HG03575 (cell line): ENCODE measurements around the gene NFIC.
"Not testable (repeated sequence)": the region's sequence is repeated elsewhere in the genome, so short reads cannot be mapped to it uniquely, and the experiment has no call there.

Source experiments
- ATAC-seq: cut with Tn5 transposase; IDR thresholded peaks from one replicate; pipeline ENCODE4 v1.9.1; 2021; ENCODE audit not compliant: unreplicated experiment, insufficient number of reproducible peaks, low FRiP score; ENCODE audit errors: extremely low read depth

Gene NFIC

DNA sequence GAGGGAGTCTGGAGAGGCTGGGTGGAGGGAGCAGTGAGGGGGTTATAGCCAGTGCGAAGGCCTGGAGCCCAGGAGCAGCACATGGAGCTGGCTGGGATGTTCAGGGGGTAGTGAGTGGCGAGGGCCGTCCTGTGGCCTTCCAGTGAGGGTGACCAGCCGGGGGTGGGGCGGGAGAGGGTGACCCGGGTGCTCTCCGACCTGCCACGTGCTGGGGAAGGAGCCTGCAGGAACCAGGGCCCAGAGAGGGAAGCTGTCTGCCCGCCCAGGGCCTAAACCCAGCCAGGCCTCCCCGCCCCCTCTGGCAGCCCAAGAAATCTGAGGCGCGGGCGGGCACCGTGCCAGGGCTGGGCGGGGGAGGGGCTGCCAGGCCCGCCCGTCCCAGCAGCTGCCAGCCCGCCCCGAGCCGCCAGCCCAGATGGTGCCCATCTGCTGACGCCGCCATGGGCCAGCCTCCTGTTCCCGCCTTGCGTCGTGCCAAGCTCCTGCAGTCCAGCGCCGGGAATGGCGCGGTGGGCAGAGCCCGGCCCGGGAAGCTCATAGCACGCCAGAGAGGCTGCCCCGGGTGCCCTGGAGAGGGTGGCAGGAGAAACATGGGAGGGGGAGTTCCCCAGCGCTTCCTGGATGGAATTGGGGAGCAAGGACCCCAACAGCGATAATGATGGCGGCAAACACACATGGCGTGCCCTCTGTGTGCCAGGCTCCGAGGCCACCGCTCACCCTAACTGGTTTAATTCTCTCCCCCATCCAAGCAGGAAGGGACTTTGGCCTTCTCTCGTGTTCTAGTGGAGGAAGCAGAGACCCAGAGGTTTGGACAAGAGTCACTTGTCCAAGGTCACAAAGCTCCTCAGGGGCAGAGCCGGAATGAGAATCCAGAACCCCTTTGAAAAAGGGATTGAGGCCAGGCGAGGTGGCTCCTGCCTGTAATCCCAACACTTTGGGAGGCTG, 21.5 kb downstream of the NFIC start:
- no peak for ATAC-seq

DNA sequence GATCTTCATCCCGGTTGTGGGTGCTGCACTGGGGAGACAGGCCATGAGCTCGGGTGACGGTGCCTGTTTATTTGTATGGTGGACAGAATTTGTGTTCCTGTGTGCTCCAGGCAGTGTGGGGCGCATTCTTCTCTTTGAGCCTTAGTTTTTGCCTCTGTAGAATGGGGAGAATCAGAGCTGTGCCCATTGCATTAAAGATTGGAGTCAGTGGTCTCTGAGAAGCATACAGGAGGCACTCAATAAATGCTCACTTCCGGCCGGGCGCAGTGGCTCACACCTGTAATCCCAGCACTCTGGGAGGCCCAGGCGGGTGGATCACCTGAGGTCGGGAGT, 23.0 kb downstream of the NFIC start:
- no peak for ATAC-seq

DNA sequence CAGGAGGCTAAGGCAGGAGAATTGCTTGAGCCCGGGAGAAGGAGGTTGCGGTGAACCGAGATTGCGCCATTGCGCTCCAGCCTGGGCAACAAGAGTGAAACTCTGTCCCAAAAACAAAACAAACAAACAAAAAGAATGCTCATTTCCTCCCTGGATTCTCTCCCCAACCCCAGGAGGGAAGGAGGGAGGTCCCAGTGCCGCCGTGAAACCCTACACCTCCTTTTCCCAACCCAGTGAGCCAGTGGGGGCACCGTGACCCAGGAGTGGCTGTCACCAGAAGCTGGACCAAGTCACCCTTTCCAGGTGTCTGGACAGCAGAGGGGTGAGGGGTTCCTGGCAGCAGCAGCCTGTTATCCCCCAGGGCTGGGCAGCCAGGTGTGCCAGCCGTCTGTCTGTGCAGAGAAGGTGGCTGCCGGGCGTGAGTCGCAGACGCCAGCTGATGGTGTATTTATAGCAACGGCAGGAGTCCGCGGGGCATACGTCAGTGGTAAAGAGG, 23.5 kb downstream of the NFIC start:
- ATAC-seq, result no peak

DNA sequence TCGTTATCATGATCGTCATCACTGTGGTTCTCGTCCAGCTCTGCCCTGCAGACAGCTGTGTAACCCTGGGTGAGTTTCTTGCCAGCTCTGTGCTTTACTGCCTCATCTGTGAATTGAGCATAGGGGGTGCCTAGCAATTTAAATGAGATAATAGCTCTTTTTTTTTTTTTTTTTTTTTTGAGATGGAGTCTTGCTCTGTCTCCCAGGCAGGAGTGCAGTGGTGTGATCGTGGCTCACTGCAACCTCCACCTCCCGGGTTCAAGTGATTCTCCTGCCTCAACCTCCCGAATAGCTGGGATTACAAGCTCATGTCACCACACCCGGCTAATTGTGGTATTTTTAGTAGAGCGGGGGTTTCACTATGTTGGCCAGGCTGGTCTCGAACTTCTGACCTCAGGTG, 25.5 kb downstream of the NFIC start:
- ATAC-seq, result not testable (repeated sequence)

DNA sequence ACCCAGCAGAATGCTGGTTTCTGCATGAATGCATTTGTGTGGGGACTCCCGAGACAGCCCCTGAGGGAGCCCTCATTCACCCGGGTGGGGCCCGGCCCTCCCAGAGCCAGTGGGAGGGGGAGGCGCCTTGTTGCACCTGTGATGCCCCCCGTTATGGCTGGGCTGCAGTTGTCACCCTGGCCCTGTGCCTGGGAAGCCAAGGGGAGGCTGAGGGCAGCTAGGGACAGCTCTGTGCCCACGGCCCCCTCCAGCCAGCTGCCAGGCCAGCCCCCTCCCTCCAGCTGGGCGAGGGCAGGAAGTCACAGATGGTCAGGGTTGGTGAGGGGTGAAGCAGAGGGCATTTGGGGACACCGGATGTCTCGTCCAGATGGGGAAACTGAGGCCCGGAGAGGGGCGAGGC, 26.1 kb downstream of the NFIC start:
- no peak for ATAC-seq

DNA sequence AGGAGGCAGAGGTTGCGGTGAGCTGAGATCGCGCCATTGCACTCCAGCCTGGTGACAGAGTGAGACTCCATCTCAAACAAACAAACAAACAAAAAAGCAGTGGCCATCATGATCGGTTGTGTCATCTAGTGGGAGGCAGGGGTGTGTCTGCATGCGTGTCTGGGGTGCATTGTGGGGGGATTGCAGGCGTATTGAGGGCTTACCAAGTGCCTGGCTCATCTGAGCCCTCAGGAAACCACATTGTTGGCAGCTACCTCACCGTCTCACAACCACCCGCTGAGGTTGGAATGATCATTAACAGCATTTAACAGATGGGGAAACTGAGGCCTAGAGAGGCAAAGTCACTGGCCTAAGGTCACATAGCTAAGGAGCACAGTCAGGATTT, 30.5 kb downstream of the NFIC start:
- no peak for ATAC-seq

DNA sequence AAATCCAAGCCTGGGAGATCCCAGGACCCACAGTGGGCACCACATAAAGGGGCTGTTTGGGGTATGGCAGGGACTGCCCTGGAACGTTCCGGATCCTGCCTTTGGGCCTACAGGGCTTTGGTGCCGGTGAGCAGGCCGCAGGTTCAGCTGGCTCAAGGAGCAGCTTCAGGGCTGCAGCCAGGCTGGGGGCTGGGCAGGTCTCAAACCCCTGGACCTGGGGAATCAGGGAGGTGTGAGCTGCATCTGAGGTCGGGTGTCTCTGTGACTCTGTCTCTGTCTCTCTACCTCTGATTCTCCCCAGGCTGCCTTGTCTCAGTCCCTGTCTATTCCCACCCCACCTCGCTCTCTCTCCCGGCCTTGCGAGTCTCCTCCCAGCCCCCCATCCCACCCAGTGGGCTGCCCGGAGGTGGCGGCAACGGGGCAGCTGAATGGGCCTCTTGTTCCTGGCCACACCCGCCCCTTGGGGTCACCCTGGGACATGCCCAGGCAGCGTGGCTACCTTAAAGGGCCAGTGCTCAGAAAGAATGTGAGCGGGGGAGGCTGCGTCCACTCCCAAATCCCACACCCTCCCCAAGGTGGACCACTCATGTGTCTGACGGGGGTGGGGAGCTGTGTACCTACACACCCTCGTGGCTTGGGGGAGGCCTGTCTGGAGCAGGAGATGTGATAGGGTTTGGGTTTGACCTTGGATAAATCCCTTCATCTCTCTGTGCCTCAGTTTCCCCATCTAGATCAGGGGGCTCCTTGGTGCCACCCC, 31.1 kb downstream of the NFIC start:
- no peak for ATAC-seq

DNA sequence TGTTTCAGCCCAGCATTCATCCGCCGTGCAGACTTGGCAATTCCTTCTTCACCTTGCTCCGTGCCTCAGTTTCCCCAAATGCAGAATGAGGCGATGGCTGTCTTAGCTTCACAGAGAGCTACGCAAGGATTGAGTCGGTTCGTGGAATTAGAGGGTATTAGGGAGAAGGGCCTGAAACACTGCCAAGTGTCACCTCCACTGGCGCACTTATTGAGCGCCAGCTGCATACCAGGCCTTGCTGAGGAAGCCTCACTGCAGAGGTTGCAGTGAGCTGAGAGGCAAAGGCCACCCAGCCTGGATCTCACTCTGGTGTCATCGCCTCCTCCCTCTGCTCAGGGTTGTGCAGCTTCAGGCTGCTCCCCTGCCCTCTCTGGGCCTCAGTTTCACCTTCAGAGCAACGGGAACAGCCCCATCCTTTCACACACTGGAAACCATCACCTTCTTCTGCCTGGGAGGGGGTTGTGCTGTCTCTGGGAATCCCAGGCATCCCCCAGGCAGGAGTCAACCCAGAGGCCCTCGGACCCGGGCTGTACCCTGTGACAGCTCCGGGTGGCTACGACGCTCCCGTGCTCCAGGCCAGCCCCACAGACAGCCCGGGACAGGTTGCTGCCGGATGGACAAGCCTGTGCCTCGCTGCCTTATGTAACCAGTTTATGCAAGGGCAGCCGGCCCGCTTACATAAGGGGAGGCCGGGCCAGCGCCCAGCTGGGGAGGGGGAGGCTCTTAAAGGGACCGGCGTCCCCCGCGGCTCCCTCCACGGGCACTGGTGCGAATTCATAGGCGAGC, 31.9 kb downstream of the NFIC start:
- ATAC-seq, result no peak

DNA sequence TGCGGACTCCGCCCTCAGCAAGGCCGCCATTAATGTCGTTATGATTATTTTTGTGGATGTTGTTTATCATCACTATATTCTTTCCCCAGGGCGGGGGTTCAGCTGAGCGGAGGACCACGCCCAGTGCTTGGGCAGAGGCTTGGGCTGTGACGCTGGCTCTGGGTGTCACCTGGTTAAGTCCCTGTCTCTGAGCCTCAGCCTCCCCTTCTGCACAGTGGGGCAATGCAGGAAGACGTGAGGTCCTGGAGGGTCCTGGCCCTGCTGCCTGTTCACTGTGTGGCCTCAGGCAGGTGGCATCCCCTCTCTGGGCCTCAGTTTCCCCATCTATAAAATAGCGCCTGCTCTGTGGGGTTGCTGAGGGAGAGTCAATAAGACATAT, 32.5 kb downstream of the NFIC start:
- ATAC-seq, result no peak

DNA sequence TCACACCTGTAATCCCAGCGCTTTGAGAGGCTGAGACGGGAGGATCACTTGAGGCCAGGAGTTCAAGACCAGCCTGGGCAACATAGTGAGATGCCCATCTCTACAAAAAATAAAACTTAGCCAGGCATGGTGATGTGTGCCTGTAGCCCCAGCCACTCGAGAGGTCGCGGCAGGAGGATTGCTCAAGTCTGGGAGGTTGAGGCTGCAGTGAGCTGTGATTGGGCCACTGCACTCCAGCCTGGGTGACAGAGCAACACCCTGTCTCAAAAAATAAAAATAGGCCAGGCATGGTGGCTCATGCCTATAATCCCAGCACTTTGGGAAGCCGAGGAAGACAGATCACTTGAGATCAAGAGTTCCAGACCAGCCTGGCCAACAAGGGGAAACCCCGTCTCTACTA, 32.9 kb downstream of the NFIC start:
- not testable (repeated sequence) for ATAC-seq

DNA sequence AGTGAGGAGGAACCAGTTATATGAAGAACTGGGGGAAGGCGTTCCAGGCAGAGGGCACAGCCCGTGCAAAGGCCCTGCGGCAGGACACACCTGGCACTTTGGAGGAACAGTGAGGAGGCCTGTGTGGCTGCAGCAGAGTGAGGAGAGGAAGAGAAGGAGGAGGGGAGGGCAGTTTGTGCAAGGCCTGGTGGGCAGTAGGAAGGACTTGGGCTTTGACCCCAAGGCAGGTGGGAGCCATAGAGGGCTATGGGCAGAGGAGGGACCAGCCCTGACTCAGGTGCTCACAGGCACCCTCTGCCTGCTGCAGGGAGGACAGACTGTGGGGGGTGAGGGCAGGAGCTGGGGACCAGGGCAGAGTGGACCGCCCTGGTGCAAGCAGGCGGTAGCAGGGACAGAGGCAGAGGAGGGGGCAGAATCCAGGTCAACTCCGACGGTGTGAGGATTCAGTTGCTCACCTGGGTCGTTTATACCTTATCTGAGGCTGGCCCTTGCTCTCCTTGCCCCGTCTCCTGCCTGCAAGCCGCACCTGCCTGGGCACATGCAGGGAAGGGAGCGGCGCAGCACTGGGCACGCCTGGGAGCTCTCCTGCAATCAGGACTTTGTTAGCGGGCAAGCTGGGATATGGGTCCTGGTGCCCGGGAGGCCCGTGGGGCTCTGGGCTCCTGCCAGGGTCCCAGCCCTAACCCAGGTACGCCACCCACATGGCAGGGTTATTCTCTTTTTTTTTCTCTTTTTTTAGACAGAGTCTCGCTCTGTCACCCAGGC, 34.8 kb downstream of the NFIC start:
- ATAC-seq, result no peak

DNA sequence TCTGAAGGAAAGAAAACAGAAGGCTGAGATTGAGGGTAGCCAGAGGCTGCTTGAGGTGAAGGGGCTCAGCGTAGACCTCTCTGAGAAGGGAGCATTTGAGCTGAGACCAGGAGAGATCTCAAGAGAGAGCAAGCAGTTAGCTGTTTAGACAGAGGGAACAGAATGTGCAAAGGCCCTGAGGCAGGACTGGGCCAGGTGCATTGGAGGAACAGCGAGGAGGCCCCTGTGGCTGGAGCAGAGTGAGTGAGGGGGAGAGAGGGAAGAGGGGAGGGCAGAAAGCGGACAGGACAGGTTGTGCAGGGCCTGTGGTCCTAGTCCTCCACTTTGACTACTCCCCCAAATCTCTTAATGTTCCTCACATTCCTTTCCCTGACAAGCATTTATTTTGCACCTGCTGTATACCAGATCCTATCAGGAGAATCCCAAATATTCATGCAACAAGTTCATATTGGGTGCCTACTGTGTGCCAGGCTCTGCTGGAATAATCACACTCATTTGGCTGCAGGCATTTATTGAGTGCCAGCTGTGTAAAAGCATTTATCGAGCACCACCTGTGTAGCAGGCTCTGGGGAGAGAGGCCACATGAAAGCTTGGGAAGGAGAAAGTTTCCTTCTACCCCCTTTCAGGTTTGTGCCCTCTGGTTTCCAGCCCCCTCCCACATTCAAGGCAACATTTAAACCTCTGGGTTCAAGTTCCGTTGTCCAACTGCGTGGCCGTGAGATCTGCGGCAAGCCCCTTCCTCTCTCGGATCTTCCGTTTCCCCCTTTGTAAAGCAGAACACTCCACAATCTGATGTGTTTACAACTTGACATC, 36.5 kb downstream of the NFIC start:
- ATAC-seq, result no peak

DNA sequence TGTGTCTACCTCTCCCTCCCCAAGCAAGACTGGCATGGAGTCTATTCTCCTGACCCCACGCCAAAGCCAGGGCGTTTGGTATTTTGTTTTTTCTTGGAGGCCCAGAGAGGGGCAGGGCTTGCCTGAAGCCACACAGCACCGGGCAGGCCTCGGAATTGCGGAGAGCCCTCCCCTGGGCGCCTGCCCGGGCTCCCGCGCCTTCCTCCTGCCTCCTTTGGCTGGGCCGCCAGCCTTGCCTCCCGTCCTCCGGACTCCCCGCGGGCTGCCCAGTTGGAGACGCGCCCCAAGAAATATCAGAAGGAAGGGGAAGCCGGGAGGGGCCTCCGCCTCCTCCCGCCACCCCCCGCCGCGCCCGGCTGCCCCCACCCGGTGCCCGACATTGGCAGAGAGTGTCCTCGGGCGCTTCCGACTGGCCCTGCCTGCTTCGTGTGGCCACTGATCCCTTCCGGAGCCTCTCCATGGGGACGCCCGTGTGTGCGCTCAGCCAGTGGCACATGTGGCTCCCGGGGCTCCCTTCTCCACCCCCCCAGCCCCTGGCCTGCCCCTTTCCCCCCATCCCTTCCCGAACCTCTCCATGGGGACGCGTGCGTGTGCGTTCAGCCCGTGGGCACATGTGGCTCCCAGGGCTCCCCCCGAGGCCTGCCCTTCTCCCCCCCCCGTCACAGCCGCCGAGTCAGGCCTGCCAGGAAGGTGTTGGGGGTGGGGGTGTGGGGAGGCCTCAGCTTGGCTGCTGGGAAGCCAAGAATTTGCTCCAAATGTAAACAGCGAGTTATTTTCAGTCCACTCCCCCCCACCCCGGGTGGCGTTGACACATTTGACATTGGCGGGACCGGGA, 37.3 kb downstream of the NFIC start:
- ATAC-seq, result no peak

DNA sequence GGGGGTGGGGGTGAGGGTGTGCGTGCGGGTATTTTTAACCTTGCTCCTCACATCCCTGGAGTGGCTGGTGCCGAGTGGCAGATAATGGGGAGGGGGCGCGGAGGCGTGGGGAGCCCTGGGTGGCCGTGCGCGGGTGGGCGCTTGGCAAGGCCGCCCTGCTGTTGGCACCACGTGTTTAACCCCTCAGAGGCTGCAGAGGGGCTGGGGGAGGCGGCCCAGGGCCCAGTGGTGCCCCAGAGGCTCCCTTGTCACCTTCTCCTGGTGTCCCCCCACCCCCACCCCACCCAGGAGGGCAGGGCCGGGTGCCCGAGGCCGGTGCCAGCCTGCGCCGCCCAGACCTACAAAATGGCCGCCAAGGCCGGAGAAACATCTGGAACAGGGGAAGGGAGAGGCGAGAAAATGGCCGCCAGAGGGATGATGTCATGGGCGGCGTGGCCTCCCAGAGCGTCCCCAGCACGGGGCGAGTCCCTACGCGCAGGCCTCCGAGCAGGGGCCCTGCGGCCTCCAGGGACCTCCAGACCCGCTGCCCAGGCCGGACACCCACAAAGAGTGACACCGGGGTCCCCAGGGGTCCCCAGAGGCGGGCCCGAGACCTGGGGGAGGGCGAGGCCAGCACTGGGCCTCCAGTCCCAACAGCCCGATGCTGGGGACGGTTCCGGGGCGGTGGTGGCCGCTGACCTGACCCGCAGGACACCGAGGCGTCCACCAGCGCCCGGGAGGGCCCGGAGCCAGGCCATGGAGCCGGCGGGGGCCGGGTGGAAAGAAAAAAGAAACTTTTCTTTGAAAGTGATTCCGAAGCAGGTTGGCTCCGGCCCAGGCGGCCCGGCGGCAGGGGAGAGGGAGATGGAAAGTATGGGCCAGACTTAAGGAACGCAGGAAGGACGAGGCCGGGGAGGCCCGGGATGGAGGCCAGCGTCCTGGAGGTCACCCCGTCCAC, 38.2 kb downstream of the NFIC start:
- no peak for ATAC-seq

DNA sequence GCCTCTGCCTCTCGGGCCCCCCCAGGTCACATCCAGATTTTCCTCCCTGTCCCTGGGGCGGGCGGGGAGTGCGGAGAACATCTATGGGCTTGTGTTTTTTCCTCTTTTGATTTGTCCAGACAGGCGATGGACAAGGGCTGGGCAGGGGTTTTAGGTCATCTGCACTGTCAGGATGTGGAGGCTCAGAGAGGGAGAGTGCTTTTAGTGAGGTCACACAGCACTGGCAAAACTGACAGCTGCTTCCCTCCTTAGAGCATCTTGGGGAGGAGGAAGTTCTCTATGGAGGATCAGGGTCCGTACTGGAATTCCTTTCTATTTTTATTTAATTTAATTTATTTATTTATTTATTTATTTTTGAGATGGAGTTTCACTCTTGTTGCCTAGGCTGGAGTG, 38.9 kb downstream of the NFIC start:
- ATAC-seq, result no peak

DNA sequence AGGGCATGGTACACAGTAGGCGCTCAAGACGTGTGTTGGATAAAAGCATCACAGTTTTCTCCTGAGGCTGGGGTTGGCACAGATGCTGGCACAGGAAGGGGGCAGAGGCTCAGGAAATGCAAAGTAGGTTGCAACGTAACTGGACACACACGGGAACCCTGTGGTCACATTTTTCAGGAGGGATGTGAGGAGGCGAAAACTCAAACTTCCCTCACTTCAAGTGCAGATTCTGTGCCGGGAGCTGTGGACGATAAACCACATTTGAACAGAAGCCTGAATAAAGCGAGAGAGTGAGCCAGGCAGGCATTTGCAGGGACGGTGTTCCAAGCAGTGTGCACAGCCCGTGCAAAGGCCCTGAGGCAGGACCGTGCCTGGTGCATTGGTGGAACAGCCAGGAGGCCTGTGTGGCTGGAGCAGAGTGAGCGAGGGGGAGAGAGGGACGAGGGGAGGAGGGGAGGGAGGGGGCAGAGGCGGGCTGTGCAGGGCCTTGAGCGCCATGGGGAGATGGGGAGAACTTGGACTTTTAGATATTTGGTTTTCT, 40.3 kb downstream of the NFIC start:
- no peak for ATAC-seq
